GM06990 (cell line): Measurements from ENCODE around the gene TRPM2.

ENCODE experiments used
- DNase-seq: peaks from one replicate; pipeline ENCODE4 v3.0.0-alpha.2; 2011; ENCODE audit not compliant: insufficient read length; ENCODE audit errors: extremely low read depth
- H3K27me3 ChIP-seq: replicated peaks from 2 replicates; pipeline ENCODE4 v1.6.0; 2011; ENCODE audit warnings: low read length; ENCODE audit not compliant: control insufficient read depth, insufficient read depth
- H3K36me3 ChIP-seq: 2 replicates; pipeline ENCODE4 v1.5.1; 2011; ENCODE audit warnings: low read length; ENCODE audit not compliant: control insufficient read depth, insufficient read depth
- H3K4me3 ChIP-seq: replicated peaks from 2 replicates; pipeline ENCODE4 v1.5.1; 2011; ENCODE audit warnings: low read depth, mild to moderate bottlenecking, control low read depth, low read length
- TF ChIP-seq, protein P1 (sequence below): IDR thresholded peaks from 2 replicates; pipeline ENCODE4 v1.5.1; 2011; ENCODE audit warnings: low read length, control low read depth, mild to moderate bottlenecking, inconsistent platforms; ENCODE audit not compliant: insufficient read depth, poor library complexity, severe bottlenecking

TRPM2 gene

DNA sequence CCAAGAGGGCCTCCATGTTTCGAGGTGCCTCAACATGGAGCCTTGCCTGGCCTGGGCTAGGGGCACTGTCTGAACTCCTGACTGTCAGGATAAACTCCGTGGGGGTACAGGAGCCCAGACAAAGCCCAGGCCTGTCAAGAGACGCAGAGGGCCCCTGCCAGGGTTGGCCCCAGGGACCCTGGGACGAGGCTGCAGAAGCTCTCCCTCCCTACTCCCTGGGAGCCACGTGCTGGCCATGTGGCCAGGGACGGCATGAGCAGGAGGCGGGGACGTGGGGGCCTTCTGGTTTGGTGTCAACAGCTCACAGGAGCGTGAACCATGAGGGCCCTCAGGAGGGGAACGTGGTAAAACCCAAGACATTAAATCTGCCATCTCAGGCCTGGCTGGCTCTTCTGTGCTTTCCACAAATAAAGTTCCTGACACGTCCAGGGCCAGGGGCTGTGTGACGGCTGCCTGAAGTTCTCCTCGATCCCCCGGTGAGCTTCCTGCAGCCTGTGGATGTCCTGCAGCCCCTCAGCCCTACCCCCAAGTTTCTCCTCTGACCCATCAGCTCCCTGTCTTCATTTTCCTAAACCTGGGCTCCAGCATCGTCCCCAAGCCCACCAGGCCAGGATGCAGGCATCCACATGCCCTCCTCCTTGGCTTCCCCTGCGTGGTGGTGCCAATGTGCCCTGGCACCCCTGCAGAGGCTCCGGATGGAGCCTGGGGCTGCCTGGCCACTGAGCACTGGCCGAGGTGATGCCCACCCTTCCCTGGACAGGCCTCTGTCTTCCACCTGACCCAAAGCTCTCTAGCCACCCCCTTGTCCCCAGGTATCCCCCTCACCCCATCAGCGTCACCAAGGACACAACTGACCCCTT lies 89.1 kb downstream of the TRPM2 start:
- Histone ChIP-seq H3K36me3 (no peaks in the 10 kb centered on the region), H3K27me3 (no peaks in the 10 kb centered on the region), H3K4me3 (no peak overlapping the region)

DNA sequence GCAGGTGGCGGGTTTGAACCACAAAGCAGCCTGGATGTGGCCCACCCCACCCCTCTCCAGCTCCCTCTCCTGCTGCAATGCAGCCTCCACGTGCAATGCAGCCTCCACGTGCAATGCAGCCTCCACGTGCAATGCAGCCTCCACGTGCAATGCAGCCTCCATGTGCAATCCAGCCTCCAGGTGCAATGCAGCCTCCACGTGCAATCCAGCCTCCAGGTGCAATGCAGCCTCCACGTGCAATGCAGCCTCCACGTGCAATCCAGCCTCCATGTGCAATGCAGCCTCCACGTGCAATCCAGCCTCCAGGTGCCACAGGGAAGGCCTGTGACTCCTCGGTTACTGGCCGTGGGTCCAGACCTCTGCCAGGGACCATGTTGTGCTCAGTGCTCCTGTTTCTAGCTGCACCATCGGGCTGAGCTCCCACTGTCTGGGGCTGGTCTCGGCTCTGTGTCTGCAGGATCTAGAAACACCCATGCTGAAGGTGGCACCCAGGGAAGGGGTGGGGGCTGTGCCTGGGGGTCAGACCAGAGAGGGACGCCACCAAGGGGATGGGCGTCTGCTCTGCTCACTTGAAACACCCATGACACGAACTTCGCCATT lies 90.0 kb downstream of the TRPM2 start:
- Histone ChIP-seq H3K4me3 (no peak overlapping the region), H3K27me3 (no peaks in the 10 kb centered on the region), H3K36me3 (no peaks in the 10 kb centered on the region)
- DNase-seq, result no peak
- TF ChIP-seq, protein P1, sequence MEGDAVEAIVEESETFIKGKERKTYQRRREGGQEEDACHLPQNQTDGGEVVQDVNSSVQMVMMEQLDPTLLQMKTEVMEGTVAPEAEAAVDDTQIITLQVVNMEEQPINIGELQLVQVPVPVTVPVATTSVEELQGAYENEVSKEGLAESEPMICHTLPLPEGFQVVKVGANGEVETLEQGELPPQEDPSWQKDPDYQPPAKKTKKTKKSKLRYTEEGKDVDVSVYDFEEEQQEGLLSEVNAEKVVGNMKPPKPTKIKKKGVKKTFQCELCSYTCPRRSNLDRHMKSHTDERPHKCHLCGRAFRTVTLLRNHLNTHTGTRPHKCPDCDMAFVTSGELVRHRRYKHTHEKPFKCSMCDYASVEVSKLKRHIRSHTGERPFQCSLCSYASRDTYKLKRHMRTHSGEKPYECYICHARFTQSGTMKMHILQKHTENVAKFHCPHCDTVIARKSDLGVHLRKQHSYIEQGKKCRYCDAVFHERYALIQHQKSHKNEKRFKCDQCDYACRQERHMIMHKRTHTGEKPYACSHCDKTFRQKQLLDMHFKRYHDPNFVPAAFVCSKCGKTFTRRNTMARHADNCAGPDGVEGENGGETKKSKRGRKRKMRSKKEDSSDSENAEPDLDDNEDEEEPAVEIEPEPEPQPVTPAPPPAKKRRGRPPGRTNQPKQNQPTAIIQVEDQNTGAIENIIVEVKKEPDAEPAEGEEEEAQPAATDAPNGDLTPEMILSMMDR, result no peak

More for the DNA sequence above, 89.1 kb downstream of the TRPM2 start:
- TF ChIP-seq, protein P1, result no peak
- DNase-seq, result no peak

DNA sequence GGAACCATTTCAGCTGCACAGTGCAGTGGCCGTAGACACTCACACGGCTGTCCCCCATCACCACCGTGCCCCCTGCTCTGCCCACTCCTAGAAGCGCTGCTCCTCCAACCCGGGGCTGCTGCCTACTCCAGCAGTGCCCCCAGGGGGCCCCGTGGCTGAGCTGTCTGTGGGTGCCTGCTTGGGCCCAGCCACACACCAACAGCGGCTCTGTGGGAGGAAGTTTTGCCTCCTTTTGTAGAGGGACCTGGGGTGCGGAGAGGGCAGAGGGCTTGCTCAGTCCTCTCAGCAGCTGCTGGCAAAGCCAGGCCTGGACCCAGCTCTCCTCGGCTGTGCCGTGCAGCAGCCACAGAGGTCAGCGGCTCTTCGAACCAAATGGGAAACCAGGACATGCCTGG lies 90.5 kb downstream of the TRPM2 start:
- DNase-seq, result no peak
- H3K36me3 ChIP-seq, result no peaks in the 10 kb centered on the region
- TF ChIP-seq, protein P1, result no peak
- H3K4me3 ChIP-seq, result no peak overlapping the region
- H3K27me3 ChIP-seq, result no peaks in the 10 kb centered on the region

DNA sequence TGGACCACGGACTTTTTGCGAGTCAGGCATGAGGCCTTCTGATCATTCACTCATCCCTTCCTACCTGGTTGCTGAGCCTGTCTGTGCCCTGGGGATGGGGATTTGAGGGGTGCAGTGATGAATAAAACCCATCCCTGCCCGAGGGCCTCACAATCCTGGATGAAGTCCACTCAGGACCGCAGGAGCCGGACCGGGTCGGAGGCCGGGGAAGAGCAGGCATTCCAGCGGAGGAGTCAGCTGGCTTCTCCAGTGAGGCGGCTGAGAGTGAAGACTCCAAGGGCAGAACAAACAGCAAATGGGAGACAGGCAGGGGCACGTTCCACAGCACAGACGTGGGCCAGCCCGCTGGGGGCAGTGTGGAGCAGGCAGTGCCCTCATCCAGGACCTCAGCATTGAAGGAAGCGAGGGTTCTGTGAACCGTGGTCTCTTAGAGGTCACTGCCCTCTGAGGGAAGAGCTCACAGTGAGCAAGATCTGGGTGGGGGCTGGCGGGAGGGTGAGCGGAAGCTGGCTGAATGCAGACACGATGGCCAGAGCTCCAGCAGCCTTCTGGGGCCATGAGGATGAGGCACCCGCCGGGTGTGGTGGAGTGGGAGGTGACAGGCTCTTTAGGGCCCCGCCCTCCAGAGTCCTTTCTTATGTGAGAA lies 91.0 kb downstream of the TRPM2 start:
- TF ChIP-seq, protein P1, result peak; percentile 54
- H3K36me3 ChIP-seq, result no peaks in the 10 kb centered on the region
- no peak for DNase-seq
- no peaks in the 10 kb centered on the region for H3K27me3 ChIP-seq
- no peak overlapping the region for H3K4me3 ChIP-seq

DNA sequence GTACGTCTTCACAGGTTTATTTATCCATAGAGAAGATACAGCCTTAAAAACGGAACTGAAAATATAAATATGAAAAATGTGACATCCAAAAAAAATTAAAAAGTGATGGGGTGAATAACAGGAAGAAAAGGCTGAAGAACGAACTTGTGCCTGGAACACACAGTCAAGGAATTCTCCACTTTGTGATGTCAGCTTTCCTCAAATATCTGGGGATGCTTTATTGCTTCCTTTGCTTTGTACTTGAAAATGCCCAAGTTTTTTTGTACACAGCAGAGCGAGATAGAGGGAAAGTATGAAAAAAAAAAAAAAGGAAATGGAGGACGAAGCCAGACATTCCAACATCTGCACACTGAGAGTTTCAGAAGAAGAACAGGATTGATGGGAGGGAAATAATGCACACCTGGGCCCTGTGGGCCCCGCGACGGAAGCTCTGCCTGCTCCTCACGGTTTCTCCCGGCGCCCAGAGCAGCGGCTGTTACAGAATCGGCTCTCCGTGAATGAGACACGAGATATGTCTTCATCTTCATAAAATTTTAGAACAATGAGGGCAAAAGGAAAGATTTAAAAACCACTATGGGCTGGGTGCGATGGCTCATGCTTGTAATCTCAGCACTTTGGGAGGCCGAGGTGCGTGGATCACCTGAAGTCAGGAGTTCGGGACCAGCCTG lies 91.9 kb downstream of the TRPM2 start:
- no peaks in the 10 kb centered on the region for H3K36me3 ChIP-seq
- TF ChIP-seq, protein P1, result no peak
- H3K27me3 ChIP-seq, result no peaks in the 10 kb centered on the region
- H3K4me3 ChIP-seq, result no peak overlapping the region
- no peak for DNase-seq
